Activated CD8-positive, alpha-beta T cell treated with anti-CD3 and anti-CD28 coated beads for 36 hours (primary cell): ENCODE results near the gene POLD2. TPM values are rescaled to one million over a fixed set of nuclear protein-coding genes. Genes with fewer than 3 reads are reported as not detected.

Experiments used
- ATAC-seq: fragments of 200-7000 bp; cut with Tn5 transposase; one replicate; pipeline ENCODE4 v1.10.0; 2021; ENCODE audit warnings: mild to moderate bottlenecking, moderate library complexity
- CTCF ChIA-PET: fragments of 350-600 bp; sonication (Branson Sonifier 250); formaldehyde crosslinking; loops from one replicate; lab custom pipeline; 2021; ENCODE audit warnings: antibody characterized with exemption; lab: Charles Lee
- POLR2A ChIA-PET: fragments of 350-600 bp; sonication (Branson Sonifier 250); formaldehyde crosslinking; loops from one replicate; lab custom pipeline; 2021; ENCODE audit warnings: antibody characterized with exemption; lab: Charles Lee
- DNase-seq: peaks from one replicate; pipeline ENCODE4 v3.0.0-alpha.2; 2020
- H3K27ac Mint-ChIP-seq: one replicate; pipeline ENCODE4 v1.8.0; 2021; ENCODE audit warnings: mild to moderate bottlenecking, mixed read lengths
- H3K27me3 Mint-ChIP-seq: one replicate; pipeline ENCODE4 v1.8.0; 2021; ENCODE audit warnings: mixed read lengths
- H3K36me3 Mint-ChIP-seq: one replicate; pipeline ENCODE4 v1.8.0; 2021; ENCODE audit warnings: low read depth, mixed read lengths
- H3K4me1 Mint-ChIP-seq: one replicate; pipeline ENCODE4 v1.8.0; 2021; ENCODE audit warnings: low read depth, mixed read lengths
- H3K4me3 Mint-ChIP-seq: one replicate; pipeline ENCODE4 v1.8.0; 2021; ENCODE audit warnings: mild to moderate bottlenecking, moderate library complexity, mixed read lengths
- H3K9me3 Mint-ChIP-seq: one replicate; pipeline ENCODE4 v1.8.0; 2021; ENCODE audit warnings: mixed read lengths
- intact Hi-C: fragments of 100-400 bp; cut with micrococcal nuclease; formaldehyde crosslinking; loops from one replicate; pipeline ENCODE4 v1.10.0; 2022
- total RNA-seq, 2 experiments: library from RNA; stranded (reverse); gene quantifications; one replicate each; pipeline ENCODE4 v1.2.3, GENCODE V29; 2021
- TF ChIP-seq, protein P1 (sequence below): fragments of 200-600 bp; IDR thresholded peaks from one replicate; pipeline ENCODE4 v1.8.0; 2022; ENCODE audit warnings: antibody characterized with exemption, mild to moderate bottlenecking

The POLD2 gene
- total RNA-seq, 2 experiments from 2014 or later, result 243 to 251 TPM

- peak overlapping the region; percentile 81 for H3K4me3 Mint-ChIP-seq
- POLR2A ChIA-PET, result interaction anchor here (0.9 to 3.5 kb wide), 12 partner anchors 8 to 61 kb away, joined by 3 to 17 read pairs (median 4); partner anchors contain the start of genes DBNL and POLD2
- ATAC-seq (peak; percentile 47), DNase-seq (peak; percentile 35)
- H3K27me3 Mint-ChIP-seq, result peaks cover 2% of the 10 kb centered on the region
- peaks cover 3% of the 10 kb centered on the region for H3K36me3 Mint-ChIP-seq
- no peaks in the 10 kb centered on the region for H3K9me3 Mint-ChIP-seq
- CTCF ChIA-PET, result interaction anchor here (1.1 to 1.7 kb wide), 3 partner anchors 18 to 96 kb away, joined by 3 to 5 read pairs (median 3); partner anchors contain the start of genes POLD2 and YKT6
- TF ChIP-seq, protein P1, sequence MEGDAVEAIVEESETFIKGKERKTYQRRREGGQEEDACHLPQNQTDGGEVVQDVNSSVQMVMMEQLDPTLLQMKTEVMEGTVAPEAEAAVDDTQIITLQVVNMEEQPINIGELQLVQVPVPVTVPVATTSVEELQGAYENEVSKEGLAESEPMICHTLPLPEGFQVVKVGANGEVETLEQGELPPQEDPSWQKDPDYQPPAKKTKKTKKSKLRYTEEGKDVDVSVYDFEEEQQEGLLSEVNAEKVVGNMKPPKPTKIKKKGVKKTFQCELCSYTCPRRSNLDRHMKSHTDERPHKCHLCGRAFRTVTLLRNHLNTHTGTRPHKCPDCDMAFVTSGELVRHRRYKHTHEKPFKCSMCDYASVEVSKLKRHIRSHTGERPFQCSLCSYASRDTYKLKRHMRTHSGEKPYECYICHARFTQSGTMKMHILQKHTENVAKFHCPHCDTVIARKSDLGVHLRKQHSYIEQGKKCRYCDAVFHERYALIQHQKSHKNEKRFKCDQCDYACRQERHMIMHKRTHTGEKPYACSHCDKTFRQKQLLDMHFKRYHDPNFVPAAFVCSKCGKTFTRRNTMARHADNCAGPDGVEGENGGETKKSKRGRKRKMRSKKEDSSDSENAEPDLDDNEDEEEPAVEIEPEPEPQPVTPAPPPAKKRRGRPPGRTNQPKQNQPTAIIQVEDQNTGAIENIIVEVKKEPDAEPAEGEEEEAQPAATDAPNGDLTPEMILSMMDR, result no peak
- H3K27ac Mint-ChIP-seq, result peak overlapping the region; percentile 56
- peaks cover 16% of the 10 kb centered on the region for H3K4me1 Mint-ChIP-seq
- intact Hi-C loops, result no loop called here
These were observed 18.2 kb downstream of the POLD2 start for GRCh38 chr7:44104860-44105771.

- intact Hi-C loops, result no loop called here
- Mint-ChIP-seq H3K9me3 (no peaks in the 10 kb centered on the region), H3K27ac (peak within 1 kb of the TSS; percentile 56), H3K27me3 (peaks cover 2% of the 10 kb centered on the region), H3K4me1 (peaks cover 19% of the 10 kb centered on the region), H3K36me3 (peaks cover 2% of the 10 kb centered on the region), H3K4me3 (peak within 1 kb of the TSS; percentile 81)
- TF ChIP-seq, protein P1, result no peak
- DNase-seq (peak; percentile 54), ATAC-seq (peak; percentile 67)
- ChIA-PET POLR2A (interaction anchor here (1.0 to 3.5 kb wide), 5 partner anchors 10 to 60 kb away, joined by 3 to 17 read pairs (median 7); partner anchors contain the start of genes DBNL and POLD2), CTCF (interaction anchor here (1.1 to 1.7 kb wide), 3 partner anchors 19 to 97 kb away, joined by 3 to 5 read pairs (median 3); partner anchors contain the start of genes POLD2 and YKT6)
These were observed 19.2 kb downstream of the POLD2 start, which contains the start of gene AEBP1 for GRCh38 chr7:44103923-44104859. TSS of gene AEBP1 (plus strand) at chr7:44104345. CDS start at chr7:44104666, 321 bp downstream.

DNA sequence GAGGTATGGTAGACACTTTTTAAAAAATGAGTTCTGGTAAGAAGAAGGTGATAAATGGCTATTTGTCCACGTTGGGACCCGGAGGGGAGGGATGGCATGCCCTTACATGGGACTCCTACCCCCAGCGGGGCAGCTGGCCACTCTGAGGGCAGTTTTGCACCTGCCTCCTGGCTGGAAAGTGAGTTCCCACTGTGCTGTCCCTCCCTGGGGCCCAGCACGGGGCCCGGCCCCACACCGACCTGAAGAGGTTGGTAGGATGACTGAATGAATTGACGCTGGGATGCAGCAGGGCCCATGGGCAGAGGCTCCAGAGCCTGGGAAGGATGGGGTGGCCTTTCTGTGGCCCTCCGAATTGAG, 19.8 kb downstream of the POLD2 start:
- H3K4me3 Mint-ChIP-seq, result peak overlapping the region; percentile 58

DNA sequence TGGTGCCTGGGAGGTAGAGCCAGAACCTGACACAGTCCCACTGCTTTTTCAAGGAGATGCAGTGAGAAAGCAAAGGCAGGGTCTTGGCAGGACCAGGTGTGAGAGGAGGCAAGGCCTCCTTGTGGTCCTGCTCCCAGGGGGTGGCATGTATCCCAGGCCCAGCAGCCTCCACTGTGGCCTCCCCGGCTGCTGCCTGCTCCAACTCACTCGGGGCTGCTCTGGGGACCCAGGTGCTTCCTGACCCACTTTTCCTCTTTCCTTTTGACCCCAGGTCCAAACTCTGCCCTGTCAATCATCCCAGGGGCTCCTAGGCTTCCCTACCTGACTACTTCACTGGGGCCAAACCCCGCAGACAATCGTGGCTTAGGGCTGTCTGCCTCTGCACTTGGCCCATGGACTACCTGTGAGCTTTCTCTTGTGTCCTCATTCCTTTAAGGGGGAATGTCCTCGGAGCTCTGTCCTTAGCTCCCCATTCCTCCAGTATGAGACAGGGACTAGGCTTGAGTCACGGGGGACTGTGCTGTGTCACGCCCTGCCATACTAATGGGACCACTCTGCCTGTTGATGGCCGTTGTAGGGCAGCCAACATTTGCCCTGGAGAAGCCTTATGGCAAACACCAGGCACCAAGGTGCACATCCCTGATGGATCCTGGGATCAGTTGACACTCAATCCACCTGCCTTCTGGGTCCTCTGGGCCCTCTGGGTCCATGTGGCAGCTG, 20.3 kb downstream of the POLD2 start:
- Mint-ChIP-seq H3K27ac (peak overlapping the region; percentile 18), H3K27me3 (peaks cover 2% of the 10 kb centered on the region), H3K4me1 (peaks cover 26% of the 10 kb centered on the region), H3K9me3 (no peaks in the 10 kb centered on the region), H3K4me3 (peak overlapping the region; percentile 58), H3K36me3 (peaks cover 2% of the 10 kb centered on the region)
- TF ChIP-seq, protein P1, result no peak
- DNase-seq (no peak), ATAC-seq (no peak)
- POLR2A ChIA-PET, result interaction anchor here (1.7 to 2.2 kb wide), 2 partner anchors 13 to 20 kb away, joined by 5 to 10 read pairs; partner anchors contain the start of gene POLD2
- intact Hi-C loops, result no loop called here
- CTCF ChIA-PET, result interaction anchor here (1.3 kb wide), 1 partner anchor 18 kb away, joined by 3 read pairs; no protein-coding TSS in a partner anchor

More for the DNA sequence above, 19.8 kb downstream of the POLD2 start:
- ATAC-seq (no peak), DNase-seq (no peak)
- H3K9me3 Mint-ChIP-seq, result no peaks in the 10 kb centered on the region
- H3K27ac Mint-ChIP-seq, result peak overlapping the region; percentile 18
- POLR2A ChIA-PET, result interaction anchor here (2.2 kb wide), 1 partner anchor 19 kb away, joined by 10 read pairs; the partner anchor contains the start of gene POLD2
- H3K27me3 Mint-ChIP-seq, result peaks cover 2% of the 10 kb centered on the region
- intact Hi-C loops, result no loop called here
- TF ChIP-seq, protein P1, result no peak
- peaks cover 2% of the 10 kb centered on the region for H3K36me3 Mint-ChIP-seq
- peaks cover 21% of the 10 kb centered on the region for H3K4me1 Mint-ChIP-seq
- CTCF ChIA-PET, result no interaction called here
